OCI-LY7 (cell line): ENCODE measurements around the gene FAM13A. TPM values are rescaled to one million over a fixed set of nuclear protein-coding genes. Genes with fewer than 3 reads are reported as not detected.

Source experiments
- BruUV-seq: library from RNA; stranded (reverse); fragments of 400-500 nt; replicated peaks from 2 replicates; lab custom pipeline; 2021; lab: Mats Ljungman, UMichigan
- CTCF ChIA-PET: fragments of 300-600 bp; sonication (Branson Sonifier 250); formaldehyde crosslinking; loops from one replicate; lab custom pipeline; 2022; ENCODE audit warnings: antibody characterized with exemption; ENCODE audit not compliant: unreplicated experiment; lab: Charles Lee
- POLR2A ChIA-PET: fragments of 300-600 bp; sonication (Branson Sonifier 250); formaldehyde crosslinking; loops from one replicate; lab custom pipeline; 2022; ENCODE audit warnings: antibody characterized with exemption; lab: Charles Lee
- DNase-seq: peaks from one replicate; pipeline ENCODE4 v3.0.0-alpha.2; 2015; ENCODE audit warnings: low spot score
- H2AFZ ChIP-seq: fragments of 200-600 bp; sonication (generic), shearing (Covaris generic); 2 replicates; pipeline ENCODE4 v1.6.1; 2014; ENCODE audit warnings: mild to moderate bottlenecking, antibody characterized with exemption, low read length, moderate library complexity
- H3K27ac ChIP-seq: fragments of 200-600 bp; sonication (generic); 2 replicates; pipeline ENCODE4 v1.5.1; 2014; ENCODE audit warnings: mixed run types, low read depth, mild to moderate bottlenecking, moderate library complexity, low read length, inconsistent platforms; ENCODE audit not compliant: poor library complexity, severe bottlenecking
- H3K36me3 ChIP-seq: fragments of 200-600 bp; sonication (generic); 2 replicates; pipeline ENCODE4 v1.6.1; 2014; ENCODE audit warnings: mild to moderate bottlenecking, antibody characterized with exemption, low read length, moderate library complexity, mixed read lengths; ENCODE audit not compliant: insufficient read depth
- H3K4me1 ChIP-seq: fragments of 200-600 bp; sonication (generic); 2 replicates; pipeline ENCODE4 v1.5.1; 2014; ENCODE audit warnings: mild to moderate bottlenecking, low read length; ENCODE audit not compliant: insufficient read depth, poor library complexity, severe bottlenecking
- H3K4me2 ChIP-seq: fragments of 200-600 bp; sonication (generic); 2 replicates; pipeline ENCODE4 v1.6.1; 2014; ENCODE audit warnings: mild to moderate bottlenecking, low read length
- H3K4me3 ChIP-seq: fragments of 200-600 bp; sonication (generic); 2 replicates; pipeline ENCODE4 v1.5.1; 2014; ENCODE audit warnings: mild to moderate bottlenecking, low read depth, low read length; ENCODE audit not compliant: poor library complexity, severe bottlenecking
- H3K79me2 ChIP-seq: fragments of 200-600 bp; sonication (generic); 2 replicates; pipeline ENCODE4 v1.6.1; 2016; ENCODE audit warnings: low read depth, mild to moderate bottlenecking, low read length, moderate library complexity, mixed read lengths; ENCODE audit not compliant: insufficient read depth
- H3K9me2 ChIP-seq: fragments of 200-600 bp; sonication (generic); 2 replicates; pipeline ENCODE4 v1.6.1; 2016; ENCODE audit warnings: mild to moderate bottlenecking, low read length, mixed read lengths; ENCODE audit not compliant: insufficient read depth
- H3K9me3 ChIP-seq: fragments of 200-600 bp; sonication (generic); 2 replicates; pipeline ENCODE4 v1.6.1; 2014; ENCODE audit warnings: mild to moderate bottlenecking, mixed run types, low read length, mixed read lengths
- H4K20me1 ChIP-seq: fragments of 200-600 bp; sonication (generic); 2 replicates; pipeline ENCODE4 v1.6.1; 2014; ENCODE audit warnings: mild to moderate bottlenecking, antibody characterized with exemption, low read length, moderate library complexity, mixed read lengths; ENCODE audit not compliant: insufficient read depth
- CTCF ChIP-seq: fragments of 200-600 bp; sonication (generic); conservative IDR thresholded peaks from 2 replicates; pipeline ENCODE4 v1.5.1; 2014; ENCODE audit warnings: mild to moderate bottlenecking, antibody characterized with exemption, low read length, moderate library complexity, mixed read lengths
- EZH2phosphoT487 ChIP-seq: fragments of 200-600 bp; sonication (generic); IDR thresholded peaks from 2 replicates; pipeline ENCODE4 v1.6.1; 2018; ENCODE audit warnings: low read depth, borderline replicate concordance, mild to moderate bottlenecking, mixed run types, antibody characterized with exemption, low read length, moderate library complexity, mixed read lengths
- intact Hi-C: fragments of 100-400 bp; cut with micrococcal nuclease; formaldehyde crosslinking; loops from one replicate; pipeline ENCODE4 v1.10.0; 2022; ENCODE audit not compliant: unreplicated experiment
- total RNA-seq, 2 experiments: library from RNA; depleted of rRNA in 1 of 2; stranded (reverse); fragments of >200 nt in 1 of 2; shearing (Covaris generic) in 1 of 2; gene quantifications; 2 replicates each; pipeline ENCODE4 v1.2.3, GENCODE V29; 2014 to 2022

Gene FAM13A
- total RNA-seq, 2 experiments from 2014 or later: not detected

DNA sequence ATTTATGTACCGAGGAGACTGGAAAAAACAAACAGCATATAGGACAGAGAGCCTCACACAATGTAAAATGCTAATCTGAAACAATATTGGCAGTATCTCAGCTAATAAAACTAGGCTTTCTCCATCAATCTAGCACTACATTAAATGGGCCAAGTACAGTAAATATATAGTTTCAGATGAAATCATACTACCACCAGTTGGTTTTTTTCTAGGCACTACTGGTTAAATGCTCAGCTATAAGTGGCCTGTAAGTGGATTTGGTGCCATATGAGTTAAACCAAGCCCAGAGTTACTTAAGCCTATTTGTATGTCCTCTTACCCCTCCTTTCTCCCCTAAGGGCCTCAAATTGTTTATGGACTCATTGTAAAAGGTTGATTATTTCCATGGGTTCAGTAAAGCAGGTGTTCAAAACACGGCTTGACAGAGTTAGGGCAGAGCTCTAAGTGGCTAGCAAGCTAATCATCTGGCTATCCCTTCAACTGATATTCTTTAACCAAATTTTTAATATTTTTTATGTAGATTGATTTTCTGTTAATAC is 57.5 kb downstream of the FAM13A start:
- POLR2A ChIA-PET: no interaction called here
- H3K4me3 ChIP-seq: no peak overlapping the region
- H3K79me2 ChIP-seq: no peaks in the 10 kb centered on the region
- CTCF ChIA-PET: no interaction called here
- H3K9me3 ChIP-seq: no peaks in the 10 kb centered on the region
- H3K4me1 ChIP-seq: no peaks in the 10 kb centered on the region
- no TSS peak for BruUV-seq
- TF ChIP-seq EZH2phosphoT487 (no peak), CTCF (no peak)
- no peaks in the 10 kb centered on the region for H3K36me3 ChIP-seq
- no peaks in the 10 kb centered on the region for H3K9me2 ChIP-seq
- intact Hi-C loops: no loop called here
- no peaks in the 10 kb centered on the region for H4K20me1 ChIP-seq
- H3K27ac ChIP-seq: no peak overlapping the region
- no peak overlapping the region for H2AFZ ChIP-seq
- no peak for DNase-seq
- H3K4me2 ChIP-seq: no peak overlapping the region

DNA sequence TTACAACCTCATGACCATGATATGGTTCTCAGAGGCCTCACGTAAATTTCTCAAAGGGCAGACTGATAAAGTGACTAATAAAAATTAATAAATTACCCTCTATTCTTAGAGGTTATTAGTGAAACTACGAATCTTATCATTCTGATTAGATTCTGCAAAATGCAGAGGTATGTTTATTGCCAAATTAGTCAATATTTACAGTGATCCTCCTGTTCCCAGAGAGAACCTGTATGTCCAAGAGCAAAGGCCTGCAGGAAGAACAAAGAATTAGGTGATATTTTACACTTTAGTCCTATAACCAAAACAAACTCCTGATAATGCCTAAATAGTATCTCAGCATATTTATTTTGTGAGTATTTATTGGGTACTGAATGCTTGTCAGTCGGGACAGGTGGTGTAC is 58.1 kb downstream of the FAM13A start:
- Histone ChIP-seq H3K36me3 (no peaks in the 10 kb centered on the region), H3K4me1 (no peaks in the 10 kb centered on the region), H3K27ac (no peak overlapping the region), H2AFZ (no peak overlapping the region), H3K79me2 (no peaks in the 10 kb centered on the region), H4K20me1 (no peaks in the 10 kb centered on the region), H3K4me2 (no peak overlapping the region), H3K9me2 (no peaks in the 10 kb centered on the region), H3K4me3 (no peak overlapping the region), H3K9me3 (no peaks in the 10 kb centered on the region)
- intact Hi-C loops: no loop called here
- no TSS peak for BruUV-seq
- DNase-seq: no peak
- ChIA-PET POLR2A (interaction anchor here (0.7 to 1.2 kb wide), 3 partner anchors 10 to 644 kb away, joined by 3 to 4 read pairs (median 3); no protein-coding TSS in a partner anchor), CTCF (no interaction called here)
- TF ChIP-seq CTCF (no peak), EZH2phosphoT487 (no peak)

GRCh38 chr4:88998001-88998400 is 59.0 kb downstream of the FAM13A start:
- POLR2A ChIA-PET: interaction anchor here (0.6 to 1.2 kb wide), 5 partner anchors 9 to 1376 kb away, joined by 3 to 4 read pairs (median 3); no protein-coding TSS in a partner anchor
- no peak overlapping the region for H3K4me2 ChIP-seq
- H2AFZ ChIP-seq: no peak overlapping the region
- no peaks in the 10 kb centered on the region for H3K4me1 ChIP-seq
- CTCF ChIA-PET: no interaction called here
- intact Hi-C loops: no loop called here
- no peaks in the 10 kb centered on the region for H3K9me3 ChIP-seq
- DNase-seq: no peak
- H4K20me1 ChIP-seq: no peaks in the 10 kb centered on the region
- no peak for TF ChIP-seq EZH2phosphoT487
- TF ChIP-seq CTCF: no peak
- BruUV-seq: no TSS peak
- no peaks in the 10 kb centered on the region for H3K79me2 ChIP-seq
- H3K4me3 ChIP-seq: no peak overlapping the region
- H3K9me2 ChIP-seq: no peaks in the 10 kb centered on the region
- no peak overlapping the region for H3K27ac ChIP-seq
- no peaks in the 10 kb centered on the region for H3K36me3 ChIP-seq
